ENCODE results near the gene AFF2.

AFF2 gene

DNA sequence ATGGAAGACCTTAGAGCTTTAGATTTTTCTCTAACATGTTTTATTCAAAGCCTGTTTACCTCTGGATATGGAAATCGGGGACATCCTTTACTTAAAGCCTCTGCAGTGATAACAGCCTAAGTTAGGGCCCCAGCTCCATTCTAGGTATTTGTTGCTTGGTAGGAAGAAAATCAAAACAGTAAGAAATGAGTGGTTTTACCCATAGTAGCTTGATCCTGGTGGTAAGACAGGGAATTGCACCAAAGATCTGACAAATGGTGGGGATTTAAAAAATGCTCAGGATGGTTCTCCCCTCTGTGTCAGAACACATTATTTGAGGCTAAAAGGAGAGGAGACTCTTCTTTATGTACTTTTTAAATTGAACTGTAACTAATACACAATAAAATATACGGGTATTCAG, 52.4 kb downstream of the AFF2 start:
- H3K36me3 ChIP-seq (ENCODE audit: insufficient read depth, insufficient read length, low read length), result no peaks in the 10 kb centered on the region
- DNase-seq (ENCODE audit: low read depth, low spot score), result no peak
- TF ChIP-seq YY1 (IDR thresholded peaks at IDR 0.05; ENCODE audit: insufficient read depth, insufficient read length) (no peak), ZNF274 (IDR thresholded peaks at IDR 0.05; ENCODE audit: low read depth, low read length) (no peak)
- H3K9me3 ChIP-seq (ENCODE audit: insufficient read depth, low read length), result no peaks in the 10 kb centered on the region
- H3K9ac ChIP-seq (ENCODE audit: insufficient read length, low read depth), result no peak overlapping the region
- H3K4me3 ChIP-seq (ENCODE audit: insufficient read length, low read depth), result no peak overlapping the region
- H3K4me1 ChIP-seq (ENCODE audit: insufficient read depth, insufficient read length), result no peaks in the 10 kb centered on the region
- no peaks in the 10 kb centered on the region for H3K27me3 ChIP-seq (ENCODE audit: insufficient read depth, insufficient read length)

DNA sequence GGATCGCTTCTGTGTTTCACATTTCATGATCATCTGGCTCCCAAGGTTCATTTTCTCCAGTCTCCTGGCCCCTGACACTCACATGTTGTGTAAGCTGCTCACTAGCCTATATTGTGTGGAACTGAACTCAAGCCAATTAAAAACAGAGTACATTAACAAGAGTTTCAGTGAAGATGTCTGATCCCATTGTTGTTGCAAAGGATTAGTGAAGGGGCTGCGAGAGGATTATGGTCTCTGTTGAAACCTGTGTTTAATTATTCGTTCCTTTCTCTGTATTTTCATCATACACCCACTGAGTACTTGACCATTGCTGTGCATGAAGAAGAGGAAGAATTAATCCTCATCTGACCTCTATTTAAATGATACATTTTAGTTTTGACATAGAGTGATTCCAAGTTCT, 54.7 kb downstream of the AFF2 start:
- Histone ChIP-seq H3K9me3 (ENCODE audit: insufficient read depth, low read length) (no peaks in the 10 kb centered on the region), H3K36me3 (ENCODE audit: insufficient read depth, insufficient read length, low read length) (no peaks in the 10 kb centered on the region)

DNA sequence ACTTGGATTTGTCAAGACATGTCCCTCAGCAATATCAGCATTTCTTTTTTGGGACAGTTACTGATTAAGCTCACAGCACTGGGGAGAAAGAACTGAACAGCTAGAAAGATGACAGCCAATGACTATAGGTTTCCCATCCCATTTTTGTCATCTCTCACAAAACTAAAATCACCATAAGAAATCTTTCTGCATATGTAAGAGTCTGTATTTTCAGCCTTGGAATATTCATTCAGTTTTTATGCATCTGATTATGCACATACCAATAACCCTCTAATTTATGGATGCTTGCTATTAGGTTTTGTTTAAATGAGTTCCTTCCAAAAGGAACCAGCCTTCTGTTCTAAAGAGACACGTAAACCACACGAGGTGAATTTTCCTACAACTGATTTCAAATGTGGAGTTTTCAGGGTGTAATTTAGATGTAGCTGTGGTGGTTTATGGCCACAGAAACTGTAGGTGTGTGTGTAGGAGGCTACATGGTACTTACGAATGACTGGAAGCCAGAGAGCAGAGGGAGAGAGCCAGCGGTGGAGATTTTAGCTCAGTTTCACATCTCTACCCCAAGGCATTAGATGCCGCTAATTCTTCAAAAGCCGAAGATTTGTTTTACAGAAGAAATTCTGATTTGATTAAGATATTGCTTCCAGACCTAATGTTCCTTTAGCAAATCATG, 55.3 kb downstream of the AFF2 start:
- Histone ChIP-seq H3K4me3 (ENCODE audit: insufficient read length, low read depth) (no peak overlapping the region), H3K4me1 (ENCODE audit: insufficient read depth, insufficient read length) (no peaks in the 10 kb centered on the region), H3K9ac (ENCODE audit: insufficient read length, low read depth) (no peak overlapping the region), H3K9me3 (ENCODE audit: insufficient read depth, low read length) (no peaks in the 10 kb centered on the region), H3K27me3 (ENCODE audit: insufficient read depth, insufficient read length) (no peaks in the 10 kb centered on the region), H3K36me3 (ENCODE audit: insufficient read depth, insufficient read length, low read length) (no peaks in the 10 kb centered on the region)
- TF ChIP-seq YY1 (IDR thresholded peaks at IDR 0.05; ENCODE audit: insufficient read depth, insufficient read length), result no peak
- TF ChIP-seq SUZ12 (IDR thresholded peaks at IDR 0.05; ENCODE audit: extremely low read depth, insufficient read depth, insufficient read length), result no peak
- no peak for TF ChIP-seq ZNF274 (IDR thresholded peaks at IDR 0.05; ENCODE audit: low read depth, low read length)
- no peak for DNase-seq (ENCODE audit: low read depth, low spot score)

More for the DNA sequence above, 54.7 kb downstream of the AFF2 start:
- Histone ChIP-seq H3K9ac (ENCODE audit: insufficient read length, low read depth) (no peak overlapping the region), H3K27me3 (ENCODE audit: insufficient read depth, insufficient read length) (no peaks in the 10 kb centered on the region), H3K4me1 (ENCODE audit: insufficient read depth, insufficient read length) (no peaks in the 10 kb centered on the region), H3K4me3 (ENCODE audit: insufficient read length, low read depth) (no peak overlapping the region)
- TF ChIP-seq SUZ12 (IDR thresholded peaks at IDR 0.05; ENCODE audit: extremely low read depth, insufficient read depth, insufficient read length) (no peak), ZNF274 (IDR thresholded peaks at IDR 0.05; ENCODE audit: low read depth, low read length) (no peak), YY1 (IDR thresholded peaks at IDR 0.05; ENCODE audit: insufficient read depth, insufficient read length) (no peak)
- no peak for DNase-seq (ENCODE audit: low read depth, low spot score)

DNA sequence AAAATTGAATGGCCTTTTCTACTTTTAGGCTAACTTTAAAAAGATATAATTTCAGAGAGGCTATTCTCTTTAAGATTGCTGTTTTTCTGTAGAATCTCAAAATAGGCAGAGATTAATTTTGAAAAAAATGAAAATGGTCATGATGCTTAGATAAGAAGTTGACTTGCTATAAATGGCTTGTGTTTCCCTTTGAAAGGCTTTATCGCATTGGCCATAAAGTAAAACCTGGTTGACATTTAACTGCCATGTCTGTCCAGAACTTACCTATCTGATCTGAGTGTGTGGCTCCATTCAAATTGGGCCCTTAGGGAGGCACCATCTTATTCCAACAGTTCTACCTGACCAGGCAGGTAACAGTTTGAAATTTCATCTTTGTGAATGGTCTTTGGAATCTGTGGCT, 56.1 kb downstream of the AFF2 start:
- Histone ChIP-seq H3K27me3 (ENCODE audit: insufficient read depth, insufficient read length) (no peaks in the 10 kb centered on the region), H3K36me3 (ENCODE audit: insufficient read depth, insufficient read length, low read length) (no peaks in the 10 kb centered on the region), H3K4me1 (ENCODE audit: insufficient read depth, insufficient read length) (no peaks in the 10 kb centered on the region), H3K4me3 (ENCODE audit: insufficient read length, low read depth) (no peak overlapping the region), H3K9me3 (ENCODE audit: insufficient read depth, low read length) (no peaks in the 10 kb centered on the region), H3K9ac (ENCODE audit: insufficient read length, low read depth) (no peak overlapping the region)
- TF ChIP-seq ZNF274 (IDR thresholded peaks at IDR 0.05; ENCODE audit: low read depth, low read length) (no peak), SUZ12 (IDR thresholded peaks at IDR 0.05; ENCODE audit: extremely low read depth, insufficient read depth, insufficient read length) (no peak), YY1 (IDR thresholded peaks at IDR 0.05; ENCODE audit: insufficient read depth, insufficient read length) (no peak)
- no peak for DNase-seq (ENCODE audit: low read depth, low spot score)

DNA sequence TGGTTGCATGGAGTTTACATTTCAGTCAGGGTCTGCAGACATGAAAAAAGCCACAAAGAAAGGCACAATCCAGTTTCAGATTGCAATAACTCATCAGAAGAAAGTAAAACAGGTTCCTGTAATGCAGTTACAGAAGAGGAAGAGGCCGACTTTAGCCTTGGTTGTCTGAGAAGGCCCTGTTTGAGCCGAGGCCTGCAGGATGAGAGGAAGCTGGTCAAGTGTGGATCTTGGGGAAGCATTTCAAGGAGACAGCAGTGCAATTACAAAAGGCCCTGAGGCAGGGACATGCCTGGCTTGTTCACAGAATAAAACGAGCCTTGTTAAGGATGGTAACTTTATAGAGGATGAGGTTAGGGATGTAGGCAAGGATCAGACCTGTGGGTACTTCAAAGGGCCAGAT, 62.4 kb downstream of the AFF2 start:
- TF ChIP-seq ZNF274 (IDR thresholded peaks at IDR 0.05; ENCODE audit: low read depth, low read length) (no peak), YY1 (IDR thresholded peaks at IDR 0.05; ENCODE audit: insufficient read depth, insufficient read length) (no peak), SUZ12 (IDR thresholded peaks at IDR 0.05; ENCODE audit: extremely low read depth, insufficient read depth, insufficient read length) (no peak)
- no peak overlapping the region for H3K4me3 ChIP-seq (ENCODE audit: insufficient read length, low read depth)
- no peaks in the 10 kb centered on the region for H3K36me3 ChIP-seq (ENCODE audit: insufficient read depth, insufficient read length, low read length)
- H3K4me1 ChIP-seq (ENCODE audit: insufficient read depth, insufficient read length), result peaks cover 4% of the 10 kb centered on the region
- H3K27me3 ChIP-seq (ENCODE audit: insufficient read depth, insufficient read length), result no peaks in the 10 kb centered on the region
- no peak overlapping the region for H3K9ac ChIP-seq (ENCODE audit: insufficient read length, low read depth)
- no peaks in the 10 kb centered on the region for H3K9me3 ChIP-seq (ENCODE audit: insufficient read depth, low read length)
- no peak for DNase-seq (ENCODE audit: low read depth, low spot score)

DNA sequence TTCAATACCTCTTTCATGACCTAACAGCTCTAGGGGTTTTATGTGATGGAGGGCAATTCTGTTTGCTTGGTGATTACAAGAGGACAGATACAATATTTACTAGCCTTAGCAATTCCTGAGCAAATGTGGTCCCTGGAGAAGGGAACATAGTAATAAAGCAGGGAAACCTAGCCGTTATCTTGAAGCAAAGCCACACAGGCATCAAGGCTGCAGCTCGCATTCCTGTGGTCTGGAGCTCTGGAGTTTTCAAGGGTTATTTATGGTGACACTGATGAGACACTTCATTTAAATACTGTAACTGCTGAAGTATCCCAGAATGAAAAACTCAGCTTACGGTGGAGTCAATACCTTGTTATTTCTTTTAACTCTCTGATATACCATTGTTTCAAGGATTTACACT, 66.8 kb downstream of the AFF2 start:
- TF ChIP-seq YY1 (IDR thresholded peaks at IDR 0.05; ENCODE audit: insufficient read depth, insufficient read length) (no peak), ZNF274 (IDR thresholded peaks at IDR 0.05; ENCODE audit: low read depth, low read length) (no peak), SUZ12 (IDR thresholded peaks at IDR 0.05; ENCODE audit: extremely low read depth, insufficient read depth, insufficient read length) (no peak)
- Histone ChIP-seq H3K36me3 (ENCODE audit: insufficient read depth, insufficient read length, low read length) (no peaks in the 10 kb centered on the region), H3K9me3 (ENCODE audit: insufficient read depth, low read length) (no peaks in the 10 kb centered on the region), H3K4me3 (ENCODE audit: insufficient read length, low read depth) (no peak overlapping the region), H3K27me3 (ENCODE audit: insufficient read depth, insufficient read length) (no peaks in the 10 kb centered on the region), H3K4me1 (ENCODE audit: insufficient read depth, insufficient read length) (peaks cover 4% of the 10 kb centered on the region), H3K9ac (ENCODE audit: insufficient read length, low read depth) (no peak overlapping the region)
- no peak for DNase-seq (ENCODE audit: low read depth, low spot score)

DNA sequence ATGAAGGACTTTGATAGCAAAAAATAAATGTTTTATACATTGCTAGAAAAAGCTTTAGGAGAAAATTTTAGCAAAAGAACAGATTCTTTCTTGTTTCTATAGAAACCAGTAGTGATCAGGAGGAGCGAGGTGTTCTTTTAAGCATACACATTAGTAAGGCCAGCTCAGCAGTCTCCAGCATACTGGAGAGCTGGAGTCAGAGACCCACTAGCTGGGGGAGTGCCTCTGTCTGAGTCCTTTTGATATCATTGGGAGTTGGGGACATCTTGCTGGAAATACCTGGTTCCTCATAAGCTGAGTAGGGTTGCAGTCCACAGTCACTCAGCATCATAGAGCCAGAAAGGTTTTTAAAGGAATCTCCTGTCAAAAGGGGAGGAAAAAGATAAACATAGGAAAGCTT, 67.4 kb downstream of the AFF2 start:
- no peak for DNase-seq (ENCODE audit: low read depth, low spot score)
- Histone ChIP-seq H3K4me1 (ENCODE audit: insufficient read depth, insufficient read length) (peaks cover 4% of the 10 kb centered on the region), H3K9ac (ENCODE audit: insufficient read length, low read depth) (no peak overlapping the region), H3K36me3 (ENCODE audit: insufficient read depth, insufficient read length, low read length) (no peaks in the 10 kb centered on the region), H3K9me3 (ENCODE audit: insufficient read depth, low read length) (no peaks in the 10 kb centered on the region), H3K4me3 (ENCODE audit: insufficient read length, low read depth) (no peak overlapping the region), H3K27me3 (ENCODE audit: insufficient read depth, insufficient read length) (no peaks in the 10 kb centered on the region)
- TF ChIP-seq SUZ12 (IDR thresholded peaks at IDR 0.05; ENCODE audit: extremely low read depth, insufficient read depth, insufficient read length) (no peak), YY1 (IDR thresholded peaks at IDR 0.05; ENCODE audit: insufficient read depth, insufficient read length) (no peak), ZNF274 (IDR thresholded peaks at IDR 0.05; ENCODE audit: low read depth, low read length) (no peak)

Data from NT2/D1 (cell line).